Heart right ventricle (tissue), 16 donors: ENCODE measurements around the gene PDE3A. TPM values are rescaled to one million over a fixed set of nuclear protein-coding genes. Genes with fewer than 3 reads are reported as not detected.

Source experiments
- ATAC-seq, 8 donors: fragments of 200-7000 bp; cut with Tn5 transposase; one replicate each; pipeline ENCODE4 v1.9.1; 2020; ENCODE audit warnings: mild to moderate bottlenecking in 8 of 8, moderate library complexity in 8 of 8, moderate number of reproducible peaks in 1 of 8
- DNase-seq, 2 donors: peaks; one replicate each; pipeline ENCODE4 v3.0.0-alpha.2; 2020
- H3K27ac ChIP-seq, 10 donors: fragments of 200-600 bp; sonication (generic) in 2 of 10; one replicate each; pipeline versions ENCODE4 v1.5.0 to v1.8.0; 2020 to 2022; ENCODE audit warnings: mild to moderate bottlenecking in 3 of 10
- H3K27me3 ChIP-seq, 7 donors: fragments of 200-600 bp; one replicate each; pipeline ENCODE4 v1.8.0; 2021 to 2022; ENCODE audit warnings: mild to moderate bottlenecking in 2 of 7
- H3K36me3 ChIP-seq, 9 donors: fragments of 200-600 bp; sonication (generic) in 1 of 9; one replicate each; pipeline versions ENCODE4 v1.5.0 to v1.8.0; 2020 to 2022; ENCODE audit warnings: mild to moderate bottlenecking in 2 of 9
- H3K4me1 ChIP-seq, 9 donors: fragments of 200-600 bp; sonication (generic) in 1 of 9; one replicate each; pipeline versions ENCODE4 v1.5.0 to v1.8.0; 2020 to 2022; ENCODE audit warnings: mild to moderate bottlenecking in 4 of 9
- H3K4me3 ChIP-seq, 10 donors: fragments of 200-600 bp; sonication (generic) in 2 of 10; one replicate each; pipeline versions ENCODE4 v1.5.0 to v1.8.0; 2020 to 2022; ENCODE audit warnings: mild to moderate bottlenecking in 7 of 10, moderate library complexity in 2 of 10
- H3K9me3 ChIP-seq, 11 donors: fragments of 200-600 bp in 10 of 11; sonication (generic) in 2 of 11; one replicate each; pipeline versions ENCODE4 v1.5.0 to v1.8.0; 2013 to 2022; ENCODE audit warnings: mild to moderate bottlenecking in 2 of 11, control low read depth in 1 of 11, moderate library complexity in 1 of 11
- WGBS, 2 donors: extraction: QIAGEN DNeasy Blood & Tissue Kit; methylation state at CpG; one replicate each; pipeline ENCODE4 v1.1.7; 2013; ENCODE audit warnings: inconsistent platforms in 1 of 2; 5-methylcytosine and 5-hydroxymethylcytosine counted together
- intact Hi-C, 10 donors: fragments of 100-400 bp; cut with DNase I; formaldehyde crosslinking; loops; one replicate each; pipeline versions ENCODE4 v1.11.1 to v1.14.2; 2022
- polyA plus RNA-seq, 2 donors: library from polyadenylated mRNA; stranded (reverse); fragments of 200-250 nt; gene quantifications; one replicate each; pipeline ENCODE4 v1.2.3, GENCODE V29; 2013
- total RNA-seq, 10 donors: library from RNA; stranded (reverse); fragmentation: NEBNext Ultra II Directional in 3 of 10; extraction: Animal tissue kit (Norgen Biotek cat#: 25700) in 3 of 10; gene quantifications; one replicate each; pipeline versions ENCODE4 v1.2.1 to v1.2.4, GENCODE V29; 2021 to 2023
- TF ChIP-seq, protein P1 (sequence below), 9 donors: fragments of 200-600 bp; sonication (generic) in 2 of 9; IDR thresholded peaks; one replicate each; pipeline versions ENCODE4 v1.5.0 to v1.8.0; 2021 to 2022; ENCODE audit warnings: antibody characterized with exemption in 9 of 9, mild to moderate bottlenecking in 5 of 9, moderate library complexity in 1 of 9
- donor health status: Arrhythmogenic right ventricular cardiomyopathy.
- donor health status: ischemic (EF 13 %, LVEDD 7.1; RV severe dilation, severe dysfunction).
- donor health status: healthy with polysubstance abuse.
- donor health status: DM: no; HTN: yes; CAD: no.
- donor health status: DM: no; HTN: no; CAD: no.
- donor health status: ischemic (EF 25% LVEDD 6.9; RV normal size, moderate dysfunction).
- donor health status: ischemic (EF 25% LVEDD 5.7; RV mildly dilated, moderate dysfunction).
- donor health status: healthy.
- donor health status: DM: yes; HTN: yes; CAD: no.
- donor health status: Ischemic cardiomyopathy.
- donor health status: ischemic (EF 35%, LVEDD 5.7; RV mildly dilated, moderate dysfunction).
- donor health status: nonischemic (EF 11% LVEDD 7.7; RV severe dilation, severe dysfunction).
- donor health status: DM: yes; HTN: yes; CAD: no.
- donor health status: PGD.
- donor health status: ischemic (EF 29% LVEDD 5.4; RV normal size, mild dysfunction).
- donor health status: nonischemic (EF 23%, LVEDD 6.1; RV moderate dilation, normal function).

The PDE3A gene
- total and polyA plus RNA-seq, 12 donors: 18.8 to 362 (median 209) TPM

GRCh38 chr12:20372326-20373096, 4.2 kb downstream of the PDE3A start:
- peak overlapping the region; percentile 41 to 84 (median 72) for H3K4me3 ChIP-seq
- intact Hi-C loops: loop anchor here in 6 of 10 donors (10.0 kb wide), 4 partner anchors 172 to 628 kb away; no protein-coding TSS in a partner anchor
- peaks cover 0 to 56% (median 0%) of the 10 kb centered on the region in 7 donors for H3K27me3 ChIP-seq
- peaks cover 0 to 21% (median 6%) of the 10 kb centered on the region in 9 donors for H3K4me1 ChIP-seq
- peak overlapping the region; percentile 2 to 97 (median 96) for H3K27ac ChIP-seq
- 34 to 40% methylated on average over 3 of the region's 3 CpGs for WGBS, 2 donors
- ATAC-seq (no peak), DNase-seq (no peak)
- H3K36me3 ChIP-seq: no peaks in the 10 kb centered on the region
- no peaks in the 10 kb centered on the region for H3K9me3 ChIP-seq
- TF ChIP-seq, protein P1, sequence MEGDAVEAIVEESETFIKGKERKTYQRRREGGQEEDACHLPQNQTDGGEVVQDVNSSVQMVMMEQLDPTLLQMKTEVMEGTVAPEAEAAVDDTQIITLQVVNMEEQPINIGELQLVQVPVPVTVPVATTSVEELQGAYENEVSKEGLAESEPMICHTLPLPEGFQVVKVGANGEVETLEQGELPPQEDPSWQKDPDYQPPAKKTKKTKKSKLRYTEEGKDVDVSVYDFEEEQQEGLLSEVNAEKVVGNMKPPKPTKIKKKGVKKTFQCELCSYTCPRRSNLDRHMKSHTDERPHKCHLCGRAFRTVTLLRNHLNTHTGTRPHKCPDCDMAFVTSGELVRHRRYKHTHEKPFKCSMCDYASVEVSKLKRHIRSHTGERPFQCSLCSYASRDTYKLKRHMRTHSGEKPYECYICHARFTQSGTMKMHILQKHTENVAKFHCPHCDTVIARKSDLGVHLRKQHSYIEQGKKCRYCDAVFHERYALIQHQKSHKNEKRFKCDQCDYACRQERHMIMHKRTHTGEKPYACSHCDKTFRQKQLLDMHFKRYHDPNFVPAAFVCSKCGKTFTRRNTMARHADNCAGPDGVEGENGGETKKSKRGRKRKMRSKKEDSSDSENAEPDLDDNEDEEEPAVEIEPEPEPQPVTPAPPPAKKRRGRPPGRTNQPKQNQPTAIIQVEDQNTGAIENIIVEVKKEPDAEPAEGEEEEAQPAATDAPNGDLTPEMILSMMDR (IDR thresholded peaks at IDR 0.05): no peak

- peaks cover 0 to 34% (median 0%) of the 10 kb centered on the region in 7 donors for H3K27me3 ChIP-seq
- ATAC-seq (no peak), DNase-seq (no peak)
- 29 to 40% methylated on average over 3 of the region's 3 CpGs for WGBS, 2 donors
- H3K9me3 ChIP-seq: no peaks in the 10 kb centered on the region
- H3K27ac ChIP-seq: peak overlapping the region in 9 of 10 donors; percentile 20 to 97 (median 96)
- H3K4me1 ChIP-seq: peaks cover 0 to 31% (median 2%) of the 10 kb centered on the region in 9 donors
- intact Hi-C loops: loop anchor here in 6 of 10 donors (5.0 to 10.0 kb wide), 6 partner anchors 170 to 630 kb away; no protein-coding TSS in a partner anchor
- TF ChIP-seq, protein P1 (IDR thresholded peaks at IDR 0.05): no peak
- peak overlapping the region in 9 of 10 donors; percentile 51 to 84 (median 75) for H3K4me3 ChIP-seq
- H3K36me3 ChIP-seq: no peaks in the 10 kb centered on the region
These were observed 6.5 kb downstream of the PDE3A start for GRCh38 chr12:20374795-20375194.

- Histone ChIP-seq H3K4me1 (peaks cover 0 to 37% (median under 1%) of the 10 kb centered on the region in 9 donors), H3K9me3 (no peaks in the 10 kb centered on the region), H3K4me3 (peak overlapping the region in 8 of 10 donors; percentile 51 to 84 (median 72)), H3K27ac (peak overlapping the region in 8 of 10 donors; percentile 22 to 97 (median 96)), H3K27me3 (peaks cover 0 to 27% (median 0%) of the 10 kb centered on the region in 7 donors), H3K36me3 (no peaks in the 10 kb centered on the region)
- TF ChIP-seq, protein P1 (IDR thresholded peaks at IDR 0.05): no peak
- DNase-seq (no peak), ATAC-seq (no peak)
- intact Hi-C loops: loop anchor here in 6 of 10 donors (5.0 to 10.0 kb wide), 6 partner anchors 169 to 631 kb away; no protein-coding TSS in a partner anchor
These were observed 7.2 kb downstream of the PDE3A start for GRCh38 chr12:20375560-20375959.

- Histone ChIP-seq H3K27me3 (peaks cover 0 to 12% (median 0%) of the 10 kb centered on the region in 7 donors), H3K4me1 (peaks cover 0 to 51% (median 7%) of the 10 kb centered on the region in 9 donors), H3K4me3 (peak overlapping the region in 7 of 10 donors; percentile 2 to 79 (median 68)), H3K36me3 (no peaks in the 10 kb centered on the region), H3K27ac (peak overlapping the region in 8 of 10 donors; percentile 16 to 97 (median 82)), H3K9me3 (no peaks in the 10 kb centered on the region)
- intact Hi-C loops: loop anchor here in 6 of 10 donors (5.0 to 10.0 kb wide), 6 partner anchors 168 to 632 kb away; no protein-coding TSS in a partner anchor
- TF ChIP-seq, protein P1 (IDR thresholded peaks at IDR 0.05): peak; percentile 18 to 58 (median 38)
- DNase-seq: no peak
- WGBS, 2 donors: 67 to 80% methylated on average over 1 of the region's 1 CpG
- ATAC-seq: peak in 7 of 8 donors; percentile 23 to 47 (median 36)
These were observed 8.6 kb downstream of the PDE3A start for GRCh38 chr12:20376984-20377383.
